ENCODE results near the gene KLF9.

DNA sequence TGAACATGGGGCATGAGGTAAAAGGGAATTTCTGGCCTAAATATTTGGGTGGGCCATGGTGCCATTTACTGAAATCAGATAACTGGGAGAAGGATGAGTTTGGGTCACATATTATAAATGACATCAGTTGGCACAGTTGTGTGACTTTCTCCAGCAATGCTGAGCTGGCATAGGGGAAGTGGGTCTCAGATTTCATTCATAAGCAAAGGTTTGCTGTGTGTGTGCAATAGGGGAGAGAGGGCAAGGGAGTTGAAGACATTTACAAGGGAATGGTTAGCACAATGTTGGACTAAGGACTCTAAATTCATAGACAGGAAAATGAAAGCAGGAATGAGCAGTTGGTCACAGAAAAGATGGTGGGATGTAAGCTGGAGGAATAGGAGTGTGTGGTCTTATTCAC, 47.8 kb upstream of the KLF9 start:
- TF ChIP-seq, protein P1, sequence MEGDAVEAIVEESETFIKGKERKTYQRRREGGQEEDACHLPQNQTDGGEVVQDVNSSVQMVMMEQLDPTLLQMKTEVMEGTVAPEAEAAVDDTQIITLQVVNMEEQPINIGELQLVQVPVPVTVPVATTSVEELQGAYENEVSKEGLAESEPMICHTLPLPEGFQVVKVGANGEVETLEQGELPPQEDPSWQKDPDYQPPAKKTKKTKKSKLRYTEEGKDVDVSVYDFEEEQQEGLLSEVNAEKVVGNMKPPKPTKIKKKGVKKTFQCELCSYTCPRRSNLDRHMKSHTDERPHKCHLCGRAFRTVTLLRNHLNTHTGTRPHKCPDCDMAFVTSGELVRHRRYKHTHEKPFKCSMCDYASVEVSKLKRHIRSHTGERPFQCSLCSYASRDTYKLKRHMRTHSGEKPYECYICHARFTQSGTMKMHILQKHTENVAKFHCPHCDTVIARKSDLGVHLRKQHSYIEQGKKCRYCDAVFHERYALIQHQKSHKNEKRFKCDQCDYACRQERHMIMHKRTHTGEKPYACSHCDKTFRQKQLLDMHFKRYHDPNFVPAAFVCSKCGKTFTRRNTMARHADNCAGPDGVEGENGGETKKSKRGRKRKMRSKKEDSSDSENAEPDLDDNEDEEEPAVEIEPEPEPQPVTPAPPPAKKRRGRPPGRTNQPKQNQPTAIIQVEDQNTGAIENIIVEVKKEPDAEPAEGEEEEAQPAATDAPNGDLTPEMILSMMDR (optimal IDR thresholded peaks at IDR 0.05 in 1 of 3, IDR thresholded peaks at IDR 0.05 in 1 of 3, conservative IDR thresholded peaks at IDR 0.05 in 1 of 3; ENCODE audit: extremely low read depth in 1 of 3, insufficient read depth in 2 of 3, low read length in 3 of 3): no peak
- no peak for TF ChIP-seq EZH2 (IDR thresholded peaks at IDR 0.05; ENCODE audit: low read length)

Measured in keratinocyte (primary cell).